ENCODE measurements around the gene TUBG2.
"Not testable (repeated sequence)": the region's sequence is repeated elsewhere in the genome, so short reads cannot be mapped to it uniquely, and the experiment has no call there.

Gene TUBG2

DNA sequence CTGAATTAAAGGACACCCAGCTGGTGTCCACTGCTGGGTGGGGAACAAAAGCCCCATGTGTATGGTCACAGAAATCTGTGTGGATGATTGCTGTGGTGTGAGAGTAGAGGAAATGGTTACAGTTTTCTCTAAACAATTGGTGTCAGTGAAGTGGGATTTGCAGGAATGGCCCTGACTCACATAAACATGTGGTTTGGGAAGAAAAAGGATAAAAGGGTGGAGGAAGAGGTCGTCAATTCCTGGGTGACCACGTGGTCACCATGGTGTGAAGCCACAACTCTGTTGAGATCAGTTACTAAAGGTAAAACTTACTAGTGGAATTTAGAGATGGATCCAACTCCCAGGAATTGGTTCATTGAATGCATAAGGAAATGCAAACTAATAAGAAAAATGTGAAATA is 3.6 kb upstream of the TUBG2 start:
- DNase-seq (ENCODE audit: low spot score), result no peak

DNA sequence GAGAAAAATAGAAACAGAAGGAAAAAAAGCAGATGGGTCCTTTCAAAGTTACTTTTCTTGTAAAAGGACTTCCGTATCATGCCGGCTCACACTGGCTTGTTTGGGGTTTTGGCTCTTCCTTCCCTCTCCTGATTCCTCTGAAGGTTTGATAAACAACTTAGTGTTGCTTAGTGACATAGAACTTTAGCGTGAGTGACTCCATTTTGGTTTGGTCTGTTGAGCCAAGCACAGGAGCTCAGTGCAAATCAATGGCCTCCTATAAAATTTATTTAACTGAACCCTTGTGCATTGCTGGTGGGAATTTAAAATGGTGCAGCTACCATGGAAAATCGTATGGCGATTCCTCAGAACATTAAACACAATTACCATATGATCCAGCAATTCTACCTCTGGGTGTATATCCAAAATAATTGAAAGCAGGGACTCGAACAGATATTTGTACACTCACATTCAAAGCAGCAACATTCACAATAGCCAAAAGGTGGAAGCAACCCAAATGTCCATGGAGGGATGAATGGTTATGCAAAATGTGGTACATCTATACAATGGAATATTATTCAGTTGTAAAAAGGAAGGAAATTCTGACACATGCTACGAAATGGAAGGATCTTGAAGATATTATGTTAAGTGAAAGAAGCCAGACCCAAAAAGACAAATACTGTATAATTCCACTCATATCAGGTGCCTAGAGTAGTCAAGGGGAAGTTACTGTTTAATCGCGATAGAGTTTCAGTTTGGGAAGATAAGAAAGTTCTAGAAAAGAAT is 1.1 kb upstream of the TUBG2 start:
- no peak for DNase-seq (ENCODE audit: low spot score)

DNA sequence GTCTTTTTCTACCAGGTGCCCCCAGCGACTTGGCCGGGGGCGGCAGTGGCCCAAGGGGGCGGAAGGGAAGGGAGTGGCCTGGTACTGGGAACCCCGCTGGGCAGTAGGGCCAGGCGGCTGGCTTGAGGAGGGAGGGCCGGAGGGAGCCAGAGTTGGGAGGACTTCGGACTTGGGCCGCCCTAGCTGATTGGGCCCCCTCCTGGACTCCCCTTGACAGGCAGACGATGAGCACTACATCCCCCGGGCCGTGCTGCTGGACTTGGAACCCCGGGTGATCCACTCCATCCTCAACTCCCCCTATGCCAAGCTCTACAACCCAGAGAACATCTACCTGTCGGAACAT is 819 bp downstream of the TUBG2 start:
- DNase-seq (ENCODE audit: low spot score), result not testable (repeated sequence)

DNA sequence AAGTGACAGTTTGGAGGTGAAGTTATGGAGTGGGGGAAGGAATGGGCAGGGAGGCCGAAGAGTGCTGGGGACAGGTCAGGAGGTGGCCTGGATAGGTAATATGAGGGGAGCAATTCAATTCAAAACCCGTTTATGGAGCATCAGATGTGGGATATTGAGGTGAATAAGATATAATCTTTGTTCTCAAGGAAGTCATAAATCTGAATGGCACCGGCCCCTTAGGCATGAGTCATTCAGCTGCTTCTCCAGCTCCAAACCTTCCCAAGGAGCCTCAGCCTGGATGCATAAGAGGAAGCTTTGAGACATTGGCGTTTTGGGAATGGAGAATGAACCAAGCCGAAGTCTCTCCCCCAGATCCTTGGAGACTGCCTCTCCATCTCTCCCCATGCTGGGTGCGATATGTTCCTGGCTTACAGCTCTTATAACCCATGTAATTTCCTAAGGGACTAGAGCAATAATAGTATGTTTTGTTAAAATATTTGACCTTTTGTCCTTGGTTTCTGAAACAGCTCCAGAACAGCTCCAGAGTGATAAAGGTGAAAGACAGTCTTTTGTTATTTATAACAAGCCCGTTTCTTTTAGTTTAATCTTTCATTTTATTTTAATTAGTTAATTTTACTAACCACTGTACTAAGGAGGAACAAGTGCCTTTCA is 1.7 kb downstream of the TUBG2 start:
- no peak for DNase-seq (ENCODE audit: low spot score)

DNA sequence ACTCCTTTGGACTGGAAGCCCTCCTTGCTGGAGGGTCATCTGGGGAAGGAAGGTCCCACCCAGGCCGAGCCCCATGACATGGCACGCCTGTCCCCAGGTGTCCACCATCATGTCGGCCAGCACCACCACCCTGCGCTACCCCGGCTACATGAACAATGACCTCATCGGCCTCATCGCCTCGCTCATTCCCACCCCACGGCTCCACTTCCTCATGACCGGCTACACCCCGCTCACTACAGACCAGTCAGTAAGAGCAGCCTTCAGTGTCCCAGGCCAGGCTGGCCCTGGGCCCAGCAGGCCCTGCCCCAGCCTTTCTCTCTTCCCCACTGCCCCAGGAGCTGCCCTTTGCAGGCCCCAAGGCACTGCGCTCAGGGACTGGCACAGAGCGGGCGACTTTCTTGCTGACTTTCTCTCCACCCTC is 6.5 kb downstream of the TUBG2 start:
- no peak for DNase-seq (ENCODE audit: low spot score)

DNA sequence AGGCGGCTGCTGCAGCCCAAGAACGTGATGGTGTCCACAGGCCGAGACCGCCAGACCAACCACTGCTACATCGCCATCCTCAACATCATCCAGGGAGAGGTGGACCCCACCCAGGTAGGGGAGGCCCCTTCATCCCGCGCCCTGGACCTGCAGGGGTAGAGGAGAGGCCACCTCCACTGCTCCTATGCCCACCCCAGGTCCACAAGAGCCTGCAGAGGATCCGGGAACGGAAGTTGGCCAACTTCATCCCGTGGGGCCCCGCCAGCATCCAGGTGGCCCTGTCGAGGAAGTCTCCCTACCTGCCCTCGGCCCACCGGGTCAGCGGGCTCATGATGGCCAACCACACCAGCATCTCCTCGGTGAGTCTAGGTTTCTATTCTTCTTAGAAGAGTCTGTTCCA is 7.0 kb downstream of the TUBG2 start:
- not testable (repeated sequence) for DNase-seq (ENCODE audit: low spot score)

DNA sequence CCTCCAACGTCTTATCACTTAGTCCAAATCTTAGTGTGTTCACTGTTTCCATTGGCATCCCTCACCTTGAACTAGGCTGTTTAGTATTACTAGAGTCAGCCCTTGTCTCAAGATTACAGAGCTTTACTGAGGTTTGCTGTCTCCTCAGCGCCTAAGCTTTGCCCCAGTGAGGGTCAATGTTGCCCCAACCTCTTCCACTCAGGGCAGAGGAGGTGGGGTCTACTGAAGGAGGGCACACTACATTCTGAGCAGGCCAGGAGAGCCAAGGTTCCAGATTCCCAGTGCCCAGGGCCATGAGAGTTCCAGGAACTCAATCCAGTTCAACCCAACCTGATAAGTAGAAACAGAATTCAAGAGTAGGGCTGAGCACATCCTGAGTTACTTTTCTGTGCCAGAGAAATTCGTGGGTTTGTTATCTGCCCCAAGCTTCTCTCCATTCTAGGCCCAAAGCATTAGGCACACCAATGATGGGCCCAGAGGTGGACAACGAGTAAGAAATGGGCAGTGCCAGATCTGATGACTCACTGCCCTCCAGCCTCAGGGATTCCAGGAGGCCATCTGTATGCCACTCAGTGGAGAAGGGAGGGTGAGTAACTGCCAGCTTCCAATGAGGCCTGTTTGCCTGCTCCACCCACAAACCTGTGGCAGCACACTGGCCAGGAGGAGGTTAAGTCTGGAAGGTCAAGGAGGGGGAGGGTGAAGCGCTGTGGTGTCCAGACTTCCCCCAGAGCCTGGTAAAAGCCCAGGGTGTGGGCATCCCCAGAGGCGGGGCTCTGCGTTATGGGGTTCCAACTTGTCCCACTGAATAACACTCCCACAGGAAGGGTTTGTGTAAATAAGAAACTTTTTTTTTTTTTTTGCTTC is 8.2 kb downstream of the TUBG2 start:
- no peak for DNase-seq (ENCODE audit: low spot score)

DNA sequence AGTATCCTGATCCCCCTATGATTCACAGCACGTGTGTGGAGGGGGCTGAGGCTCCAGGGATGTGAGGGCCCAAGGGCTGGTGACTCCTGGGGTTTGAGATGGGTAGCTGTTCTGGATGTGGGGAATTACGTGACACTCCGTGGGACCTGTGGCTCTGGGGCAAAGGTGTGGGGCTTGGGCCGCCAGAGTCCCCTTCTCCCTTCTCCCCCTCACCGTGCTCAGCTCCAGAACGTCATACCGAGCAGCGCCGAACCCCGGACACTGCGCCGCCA is 10.6 kb downstream of the TUBG2 start:
- DNase-seq (ENCODE audit: low spot score), result no peak

DNA sequence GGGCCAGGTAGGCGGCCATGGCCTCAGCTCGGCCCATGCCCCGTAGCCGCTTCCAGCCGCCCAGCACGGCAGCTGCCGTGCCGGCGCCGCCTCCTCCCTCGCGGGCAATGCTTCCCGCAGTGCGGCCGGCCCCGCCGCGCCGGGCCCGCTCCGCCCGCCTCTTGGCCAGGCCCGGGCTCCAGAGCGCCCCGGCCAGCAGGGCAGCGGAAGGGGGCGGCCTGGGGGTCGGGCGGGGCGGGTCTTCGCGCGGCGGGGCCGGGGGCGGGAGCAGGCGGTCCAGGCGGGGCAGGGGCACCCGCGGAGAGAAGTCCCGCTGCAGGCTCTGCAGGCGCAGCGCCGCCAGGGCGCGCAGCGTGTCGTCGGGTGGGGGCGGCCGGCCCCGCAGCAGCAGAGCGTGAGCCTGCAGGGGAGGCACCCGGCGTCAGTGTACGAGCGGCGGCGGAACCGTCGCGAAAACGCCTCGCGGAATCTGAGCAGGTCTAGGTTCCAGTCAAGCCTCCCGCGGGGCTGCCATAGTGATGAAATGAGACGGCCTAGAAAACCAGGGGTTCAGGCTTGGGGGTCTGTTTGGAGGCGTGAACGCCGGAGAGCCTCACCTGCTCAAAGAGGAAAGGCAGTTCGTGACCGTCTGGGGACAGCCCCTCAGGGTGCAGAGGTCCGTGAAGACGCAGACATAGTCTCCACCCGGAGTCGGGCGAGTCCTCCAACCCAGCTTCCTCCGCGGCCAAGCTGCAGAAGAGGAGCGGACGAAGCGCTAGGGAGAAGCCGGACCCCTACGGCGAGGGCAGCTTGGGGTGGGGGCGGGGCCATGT is 11.1 kb downstream of the TUBG2 start:
- no peak for DNase-seq (ENCODE audit: low spot score)

DNA sequence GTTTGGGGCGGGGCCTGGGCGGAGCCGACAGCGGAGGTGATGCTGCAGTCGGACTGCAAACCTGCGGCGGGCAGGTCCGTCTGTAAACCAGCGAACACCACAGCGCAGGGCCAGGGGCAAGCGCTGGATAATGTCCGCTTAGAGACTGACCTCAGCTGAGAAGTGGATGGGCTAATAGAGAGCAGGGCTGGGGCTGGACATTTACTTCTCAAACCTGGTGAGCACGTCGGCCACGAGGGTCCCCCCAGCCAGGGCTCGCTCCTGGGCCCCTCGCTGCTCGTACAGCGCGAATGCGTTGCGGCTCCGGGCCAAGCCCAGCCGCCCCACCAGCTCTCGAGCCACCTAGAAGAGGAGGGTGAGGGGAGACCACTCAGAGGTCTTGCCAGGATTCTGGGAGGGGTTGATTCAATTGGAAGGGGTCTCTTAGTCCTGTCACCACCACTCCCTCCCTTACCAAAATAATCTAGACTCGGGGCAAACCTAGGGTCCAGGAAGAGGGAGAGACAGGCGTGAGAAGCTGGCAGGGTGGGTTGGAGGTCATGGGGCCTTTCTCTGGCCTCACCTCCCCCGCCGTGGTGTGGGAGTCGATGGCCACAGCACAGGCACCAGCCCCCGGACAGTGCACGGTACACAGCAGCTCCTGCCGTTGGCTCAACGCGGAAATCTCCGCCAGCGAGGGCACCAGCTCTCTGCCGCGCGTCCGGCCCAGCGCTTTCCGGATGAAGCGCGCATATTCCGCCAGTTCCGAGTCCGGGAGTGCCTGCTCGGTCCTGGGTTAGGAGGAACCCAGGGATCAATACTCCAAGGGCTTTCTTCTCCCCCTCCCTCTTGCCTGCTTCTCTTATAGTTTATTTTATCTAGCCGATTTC is 11.9 kb downstream of the TUBG2 start:
- DNase-seq (ENCODE audit: low spot score), result no peak

DNA sequence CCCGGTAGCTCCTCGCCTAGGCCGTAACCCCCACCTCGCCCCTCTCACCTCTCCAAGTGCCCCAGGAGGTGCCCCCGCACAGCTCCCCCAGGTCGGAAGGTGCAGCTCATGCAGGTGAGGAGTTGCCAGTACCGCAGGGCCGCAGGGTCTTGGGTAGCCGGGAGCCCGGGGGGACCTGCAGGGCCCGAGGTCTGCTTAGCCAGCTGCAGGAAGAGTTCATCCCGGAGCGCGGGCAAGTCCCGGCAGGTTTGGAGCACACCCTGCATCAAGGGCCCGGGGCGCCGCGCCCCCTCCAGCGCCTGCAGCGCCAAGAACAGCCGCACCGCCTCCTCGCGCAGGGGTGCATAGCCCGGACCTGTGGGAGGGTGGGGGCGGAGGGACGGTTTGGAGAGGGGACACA is 13.0 kb downstream of the TUBG2 start:
- no peak for DNase-seq (ENCODE audit: low spot score)

DNA sequence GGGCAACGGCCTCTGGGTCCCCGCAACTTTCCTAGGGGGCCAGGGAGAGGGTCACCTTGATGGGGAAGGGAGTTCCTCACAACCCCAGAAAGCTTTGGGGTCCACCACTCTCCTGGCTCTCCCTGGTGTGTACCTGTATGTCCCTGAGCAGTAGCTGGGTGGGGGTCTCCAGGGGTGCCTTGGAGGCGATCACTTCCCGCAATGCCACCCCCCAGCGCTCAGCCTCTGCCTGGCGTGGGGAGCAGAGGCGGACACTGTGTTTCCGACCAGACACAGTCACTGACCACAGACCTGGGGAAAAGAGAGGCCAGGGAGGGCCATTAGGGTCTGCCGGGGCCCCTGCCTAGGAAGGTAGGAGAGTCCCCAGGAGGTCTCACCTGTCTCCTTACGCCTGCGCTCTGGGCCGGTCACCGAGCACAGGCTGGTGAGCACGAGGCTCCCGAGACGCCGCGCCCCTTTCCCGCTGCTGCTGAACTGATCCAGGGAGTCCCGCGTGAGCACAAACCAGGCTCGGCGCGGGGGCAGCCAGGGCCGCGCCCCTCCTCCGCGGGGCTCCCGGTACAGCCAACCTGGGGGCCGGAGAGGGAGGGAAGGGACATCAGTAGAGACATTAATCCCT is 14.3 kb downstream of the TUBG2 start:
- no peak for DNase-seq (ENCODE audit: low spot score)

DNA sequence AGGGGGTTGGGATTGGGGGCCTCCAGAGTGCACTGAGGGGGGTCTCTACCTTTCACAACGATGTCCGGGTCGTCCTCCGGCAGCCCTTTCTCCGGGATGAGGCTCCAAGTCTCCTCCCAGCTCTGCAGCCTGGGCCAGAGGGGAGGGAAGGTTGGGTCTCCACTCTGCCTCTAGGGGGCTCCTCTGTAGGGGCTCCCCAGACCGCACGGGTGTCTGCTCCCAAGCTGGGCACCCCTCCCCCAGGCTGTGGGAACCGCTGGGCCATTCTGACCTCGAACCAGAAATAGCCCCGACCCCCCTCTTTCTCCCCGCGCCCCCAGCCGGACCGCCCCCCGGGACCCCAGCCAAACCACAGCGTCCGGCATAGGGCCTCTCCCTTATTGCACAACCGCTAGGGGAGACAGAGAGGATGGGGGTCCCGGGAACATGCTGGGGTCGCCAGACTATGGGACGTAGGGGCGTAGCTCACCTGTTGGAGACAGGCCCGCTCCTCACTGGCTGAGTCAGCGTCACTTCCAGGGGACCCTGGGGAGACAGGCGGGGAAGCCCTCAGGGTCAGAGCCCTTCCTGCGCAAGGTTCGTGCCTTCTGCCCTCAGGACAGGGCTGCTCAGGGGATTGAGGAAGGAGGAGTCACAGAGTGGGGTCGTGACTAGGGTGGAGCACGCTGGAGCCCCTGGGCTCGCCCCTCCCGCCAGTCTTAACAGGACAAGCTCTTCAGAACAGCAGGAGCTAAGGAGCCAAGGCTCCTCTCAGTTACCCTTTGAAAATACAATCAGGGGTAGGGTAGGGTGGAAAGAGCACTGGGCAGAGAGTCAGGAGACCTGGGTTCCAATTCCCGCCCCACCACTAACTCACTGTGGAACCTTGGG is 15.0 kb downstream of the TUBG2 start:
- DNase-seq (ENCODE audit: low spot score), result no peak

DNA sequence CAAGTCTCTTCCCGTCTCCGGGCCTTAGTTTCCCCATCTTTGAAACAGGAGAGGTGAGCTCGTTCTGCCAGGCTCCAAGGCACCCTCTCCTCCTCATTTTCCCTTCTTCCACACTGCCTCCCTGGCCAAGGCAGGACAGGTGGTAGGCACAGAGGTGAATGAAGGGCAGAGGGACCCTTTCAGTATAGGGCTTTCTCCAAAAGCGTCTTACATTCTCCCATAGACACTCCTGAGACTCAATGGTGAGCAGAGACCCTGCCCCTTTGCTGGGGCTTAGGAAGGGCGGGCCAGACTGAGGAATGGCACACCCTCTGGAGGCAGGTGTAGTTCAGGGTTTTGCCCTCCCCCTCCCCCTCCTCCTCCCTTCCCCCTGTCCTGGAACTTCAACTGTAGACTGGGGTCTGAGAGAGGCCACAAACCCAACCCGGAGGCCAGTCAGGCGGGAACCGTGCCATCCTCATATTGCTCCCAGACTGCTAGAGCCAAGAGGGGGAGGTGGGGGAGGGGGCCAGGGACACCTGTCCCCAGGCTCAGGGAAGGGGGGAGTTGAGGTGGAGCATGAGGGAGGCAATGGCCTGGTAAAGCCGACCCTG is 15.8 kb downstream of the TUBG2 start:
- no peak for DNase-seq (ENCODE audit: low spot score)

DNA sequence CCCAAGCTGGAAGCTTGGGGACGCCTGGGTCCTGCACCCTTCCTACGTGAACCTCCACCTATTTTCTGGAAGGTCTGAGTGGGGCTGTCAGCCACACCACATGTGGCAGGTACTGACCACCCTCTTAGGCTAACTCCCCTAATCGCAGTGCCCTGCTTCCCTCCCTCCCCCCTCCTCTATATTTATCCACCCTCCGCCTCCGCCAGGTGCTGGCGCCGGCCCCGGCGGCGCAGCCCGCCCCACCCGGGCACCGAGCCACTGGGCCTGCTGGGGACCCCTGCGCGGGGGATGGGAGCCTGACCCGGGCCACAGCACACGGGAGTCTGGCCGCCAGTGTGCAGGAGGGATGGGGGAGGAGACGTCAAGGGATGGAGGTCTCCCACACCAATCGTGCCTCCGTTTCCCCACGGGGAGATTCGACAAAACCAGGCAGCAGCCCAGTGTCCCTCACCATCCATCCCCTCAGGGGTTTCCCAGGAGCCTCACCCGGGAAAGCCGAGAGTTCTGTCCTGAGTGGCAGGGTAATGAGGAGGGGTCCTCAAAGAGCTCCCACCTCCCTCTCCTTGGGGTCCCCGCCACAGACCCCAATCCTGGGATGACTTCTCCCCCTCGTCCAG is 16.4 kb downstream of the TUBG2 start:
- no peak for DNase-seq (ENCODE audit: low spot score)

DNA sequence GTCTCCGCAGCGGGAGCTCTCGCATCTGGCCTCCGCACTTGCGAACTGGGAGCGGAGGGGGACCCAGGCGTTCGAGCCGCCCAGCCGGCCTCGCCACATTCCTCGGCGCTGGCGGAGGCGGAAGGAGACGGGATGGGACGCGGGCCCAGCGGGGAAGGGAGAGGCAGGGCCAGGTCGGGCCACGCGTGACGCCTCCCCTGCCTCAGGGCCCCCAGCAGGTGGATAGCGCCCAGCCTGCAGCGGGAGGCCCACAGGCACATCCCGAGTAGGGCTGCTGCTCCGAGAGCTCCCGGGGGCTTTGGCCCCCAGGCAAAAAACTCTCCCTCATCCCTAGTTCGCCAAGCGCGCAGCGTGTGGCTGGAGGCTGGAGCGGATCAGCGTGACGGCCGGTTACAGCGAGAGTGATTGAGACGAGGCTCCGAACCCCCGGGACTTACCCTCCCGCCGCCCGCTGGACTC is 16.9 kb downstream of the TUBG2 start:
- no peak for DNase-seq (ENCODE audit: low spot score)

DNA sequence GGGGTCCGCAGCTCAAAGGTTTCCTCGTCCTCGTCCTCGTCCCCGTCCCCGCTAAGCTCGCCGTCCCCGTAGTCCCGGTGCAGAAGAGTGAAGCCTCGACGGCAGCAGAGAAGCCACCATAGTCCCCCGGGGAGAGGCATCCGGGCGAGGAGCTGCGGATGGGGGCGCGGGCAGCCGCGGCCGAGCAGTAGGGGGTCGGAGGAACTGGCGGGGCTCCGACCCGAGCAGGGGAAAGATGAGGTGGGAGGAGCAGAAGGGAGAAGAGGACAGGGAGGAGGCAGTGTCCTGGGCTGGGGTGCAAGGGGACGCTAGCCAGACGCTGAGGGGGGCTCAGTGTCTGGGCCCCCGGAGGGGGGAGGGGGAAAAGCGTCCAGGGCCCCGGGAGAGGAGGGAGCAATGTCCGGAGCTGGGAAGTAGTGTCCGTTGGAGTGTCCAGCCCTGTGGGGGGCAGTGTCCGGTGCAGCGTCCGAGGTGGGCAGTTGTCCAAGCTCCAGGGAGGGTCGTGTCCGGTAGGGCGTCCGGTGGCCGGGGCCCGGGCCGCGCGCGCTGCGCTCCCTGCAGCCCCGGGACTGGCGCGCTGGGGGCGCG is 17.4 kb downstream of the TUBG2 start, which contains the start of gene PLEKHH3:
TSS of gene PLEKHH3 (minus strand) at position 571 of the 588 bp plus-strand sequence. CDS start at position 140, 431 bp downstream.
- DNase-seq (ENCODE audit: low spot score), result no peak
